Activated B cell treated with CpG ODN at 0.5 μM for 24 hours (primary cell): ENCODE results near the gene FHAD1. TPM values are rescaled to one million over a fixed set of nuclear protein-coding genes. Genes with fewer than 3 reads are reported as not detected.

ENCODE experiments used
- ATAC-seq: fragments of 200-7000 bp; cut with Tn5 transposase; one replicate; pipeline ENCODE4 v1.10.0; 2021; ENCODE audit warnings: low read depth, mild to moderate bottlenecking, moderate library complexity
- CTCF ChIA-PET: fragments of 350-600 bp; sonication (Branson Sonifier 250); formaldehyde crosslinking; loops from one replicate; lab custom pipeline; 2021; ENCODE audit warnings: antibody characterized with exemption; lab: Charles Lee
- POLR2A ChIA-PET: fragments of 350-600 bp; sonication (Branson Sonifier 250); formaldehyde crosslinking; loops from one replicate; lab custom pipeline; 2021; ENCODE audit warnings: antibody characterized with exemption; lab: Charles Lee
- DNase-seq: peaks from one replicate; pipeline ENCODE4 v3.0.0; 2022
- H3K27ac Mint-ChIP-seq: one replicate; pipeline ENCODE4 v1.8.0; 2020; ENCODE audit warnings: mixed read lengths
- H3K27me3 Mint-ChIP-seq: one replicate; pipeline ENCODE4 v1.8.0; 2021; ENCODE audit warnings: mixed read lengths
- H3K36me3 Mint-ChIP-seq: one replicate; pipeline ENCODE4 v1.8.0; 2021; ENCODE audit warnings: low read depth, mixed read lengths
- H3K4me1 Mint-ChIP-seq: one replicate; pipeline ENCODE4 v1.8.0; 2021; ENCODE audit warnings: mixed read lengths
- H3K4me3 Mint-ChIP-seq: one replicate; pipeline ENCODE4 v1.8.0; 2020; ENCODE audit warnings: mild to moderate bottlenecking, mixed read lengths
- H3K9me3 Mint-ChIP-seq: one replicate; pipeline ENCODE4 v1.8.0; 2020; ENCODE audit warnings: mixed read lengths
- intact Hi-C: fragments of 100-400 bp; cut with micrococcal nuclease; formaldehyde crosslinking; loops from one replicate; pipeline ENCODE4 v1.15.1; 2024
- total RNA-seq: library from RNA; stranded (reverse); gene quantifications from 2 replicates; pipeline ENCODE4 v1.2.3, GENCODE V29; 2022
- TF ChIP-seq, protein P1 (sequence below): fragments of 200-600 bp; IDR thresholded peaks from one replicate; pipeline ENCODE4 v1.8.0; 2022; ENCODE audit warnings: antibody characterized with exemption, mild to moderate bottlenecking

The FHAD1 gene
- total RNA-seq, 1 donor from 2014 or later = not detected

DNA sequence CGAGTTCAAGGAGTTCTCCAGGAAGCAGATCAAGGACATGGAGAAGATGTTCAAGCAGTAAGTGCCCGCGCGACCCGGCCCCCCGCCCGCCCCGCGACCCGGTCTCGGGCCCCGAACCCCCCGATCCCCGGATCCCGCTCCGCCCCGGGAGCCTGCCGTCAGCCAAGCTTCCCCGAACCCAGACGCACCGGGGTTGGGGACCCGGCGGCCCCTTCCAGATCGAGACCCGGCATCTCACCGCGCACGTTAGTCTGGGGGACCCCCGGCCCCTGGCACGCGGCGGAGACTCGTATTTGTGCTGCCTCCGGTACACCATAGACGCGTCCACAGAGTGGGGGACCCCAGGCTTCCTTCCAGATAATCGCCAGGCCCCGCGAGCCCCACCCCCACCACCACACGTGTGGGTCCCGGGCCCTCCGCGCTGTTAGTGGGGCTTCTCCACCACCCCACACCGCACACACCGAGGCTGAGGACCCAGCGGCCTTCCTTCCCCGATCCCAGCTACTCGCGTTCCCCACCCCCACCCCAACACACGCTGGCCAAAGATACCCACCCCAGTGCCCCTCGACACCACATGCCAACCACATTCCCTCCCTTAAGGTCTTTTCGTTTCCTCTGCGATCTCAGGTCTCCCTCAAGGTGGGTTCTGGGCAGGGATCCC, 163.3 kb downstream of the FHAD1 start:
- no peak for ATAC-seq
- H3K4me1 Mint-ChIP-seq = peaks cover 49% of the 10 kb centered on the region
- peak overlapping the region; percentile 91 for H3K4me3 Mint-ChIP-seq
- H3K27me3 Mint-ChIP-seq = peaks cover 4% of the 10 kb centered on the region
- no peaks in the 10 kb centered on the region for H3K9me3 Mint-ChIP-seq
- H3K27ac Mint-ChIP-seq = peak overlapping the region; percentile 74
- ChIA-PET CTCF (interaction anchor here (1.1 kb wide), 1 partner anchor 87 kb away, joined by 5 read pairs; no protein-coding TSS in a partner anchor), POLR2A (interaction anchor here (1.2 to 2.1 kb wide), 3 partner anchors 10 to 437 kb away, joined by 3 to 5 read pairs (median 3); partner anchors contain the start of gene SPEN)
- peaks cover 12% of the 10 kb centered on the region for H3K36me3 Mint-ChIP-seq
- intact Hi-C loops = loop anchor here (2.0 kb wide), 1 partner anchor 114 kb away; the partner anchor contains the start of gene CASP9
- no peak for DNase-seq
- TF ChIP-seq, protein P1, sequence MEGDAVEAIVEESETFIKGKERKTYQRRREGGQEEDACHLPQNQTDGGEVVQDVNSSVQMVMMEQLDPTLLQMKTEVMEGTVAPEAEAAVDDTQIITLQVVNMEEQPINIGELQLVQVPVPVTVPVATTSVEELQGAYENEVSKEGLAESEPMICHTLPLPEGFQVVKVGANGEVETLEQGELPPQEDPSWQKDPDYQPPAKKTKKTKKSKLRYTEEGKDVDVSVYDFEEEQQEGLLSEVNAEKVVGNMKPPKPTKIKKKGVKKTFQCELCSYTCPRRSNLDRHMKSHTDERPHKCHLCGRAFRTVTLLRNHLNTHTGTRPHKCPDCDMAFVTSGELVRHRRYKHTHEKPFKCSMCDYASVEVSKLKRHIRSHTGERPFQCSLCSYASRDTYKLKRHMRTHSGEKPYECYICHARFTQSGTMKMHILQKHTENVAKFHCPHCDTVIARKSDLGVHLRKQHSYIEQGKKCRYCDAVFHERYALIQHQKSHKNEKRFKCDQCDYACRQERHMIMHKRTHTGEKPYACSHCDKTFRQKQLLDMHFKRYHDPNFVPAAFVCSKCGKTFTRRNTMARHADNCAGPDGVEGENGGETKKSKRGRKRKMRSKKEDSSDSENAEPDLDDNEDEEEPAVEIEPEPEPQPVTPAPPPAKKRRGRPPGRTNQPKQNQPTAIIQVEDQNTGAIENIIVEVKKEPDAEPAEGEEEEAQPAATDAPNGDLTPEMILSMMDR = no peak

DNA sequence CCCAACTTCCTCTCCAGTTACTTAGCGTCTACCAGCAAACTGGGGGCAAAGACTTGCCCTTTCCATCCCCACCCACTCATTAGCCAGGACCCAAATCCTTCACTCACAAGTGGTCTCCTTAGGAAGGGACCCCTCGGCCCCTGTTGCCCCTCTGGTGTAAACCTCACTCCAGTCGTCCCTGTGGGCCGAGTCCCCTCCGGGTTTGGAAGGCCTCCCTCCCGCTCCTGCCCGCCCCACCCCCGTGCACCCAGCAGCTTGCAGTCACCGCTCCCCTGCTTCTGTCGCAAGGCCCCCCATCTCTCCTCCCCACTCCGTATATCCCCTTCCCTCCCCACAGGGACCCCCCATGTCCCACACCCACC, 163.8 kb downstream of the FHAD1 start:
- ATAC-seq (no peak), DNase-seq (no peak)
- H3K4me1 Mint-ChIP-seq = peaks cover 54% of the 10 kb centered on the region
- no peaks in the 10 kb centered on the region for H3K9me3 Mint-ChIP-seq
- intact Hi-C loops = loop anchor here (2.0 kb wide), 1 partner anchor 114 kb away; the partner anchor contains the start of gene CASP9
- ChIA-PET CTCF (no interaction called here), POLR2A (interaction anchor here (0.6 to 2.1 kb wide), 4 partner anchors 11 to 271 kb away, joined by 3 to 9 read pairs (median 4); no protein-coding TSS in a partner anchor)
- H3K36me3 Mint-ChIP-seq = peaks cover 12% of the 10 kb centered on the region
- peak overlapping the region; percentile 74 for H3K27ac Mint-ChIP-seq
- H3K27me3 Mint-ChIP-seq = peaks cover 4% of the 10 kb centered on the region
- TF ChIP-seq, protein P1 = no peak
- H3K4me3 Mint-ChIP-seq = peak overlapping the region; percentile 91

DNA sequence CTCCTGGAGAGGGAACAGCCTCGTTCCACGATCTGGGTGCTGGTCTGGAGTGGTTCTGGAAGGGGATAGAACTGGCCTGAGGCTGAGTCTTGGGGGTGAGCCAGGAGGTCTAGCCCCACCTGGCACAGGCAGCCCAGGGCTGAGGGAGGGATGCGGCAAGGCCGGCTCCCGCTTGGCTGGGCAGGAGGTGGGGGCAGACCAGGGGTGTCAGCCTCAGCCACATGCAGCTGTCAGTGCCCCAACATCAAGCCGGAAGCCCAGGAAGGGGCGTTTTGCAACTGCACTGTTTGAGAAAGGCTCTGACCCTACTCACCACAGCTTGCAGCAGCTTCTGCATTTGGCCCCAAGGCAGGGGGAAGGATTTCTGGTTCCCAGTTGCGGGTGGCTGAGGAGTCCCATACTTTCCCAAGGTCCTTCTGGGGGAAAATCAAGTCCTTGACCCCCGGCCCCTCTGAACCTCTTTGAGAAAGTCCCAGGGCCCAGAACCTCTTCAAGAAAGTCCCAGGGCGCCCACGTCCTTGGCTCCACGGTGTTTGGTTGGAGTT, 164.6 kb downstream of the FHAD1 start:
- intact Hi-C loops = loop anchor here (2.0 kb wide), 1 partner anchor 113 kb away; the partner anchor contains the start of gene CASP9
- Mint-ChIP-seq H3K4me1 (peaks cover 62% of the 10 kb centered on the region), H3K9me3 (no peaks in the 10 kb centered on the region), H3K27me3 (peaks cover 4% of the 10 kb centered on the region), H3K4me3 (peak overlapping the region; percentile 91), H3K27ac (peak overlapping the region; percentile 76), H3K36me3 (peaks cover 14% of the 10 kb centered on the region)
- ChIA-PET CTCF (interaction anchor here (1.5 to 2.0 kb wide), 2 partner anchors 20 to 88 kb away, joined by 4 to 5 read pairs; no protein-coding TSS in a partner anchor), POLR2A (interaction anchor here (0.6 to 2.1 kb wide), 4 partner anchors 12 to 271 kb away, joined by 3 to 9 read pairs (median 4); no protein-coding TSS in a partner anchor)
- TF ChIP-seq, protein P1 = no peak
- DNase-seq (peak; percentile 54), ATAC-seq (peak; percentile 51)

DNA sequence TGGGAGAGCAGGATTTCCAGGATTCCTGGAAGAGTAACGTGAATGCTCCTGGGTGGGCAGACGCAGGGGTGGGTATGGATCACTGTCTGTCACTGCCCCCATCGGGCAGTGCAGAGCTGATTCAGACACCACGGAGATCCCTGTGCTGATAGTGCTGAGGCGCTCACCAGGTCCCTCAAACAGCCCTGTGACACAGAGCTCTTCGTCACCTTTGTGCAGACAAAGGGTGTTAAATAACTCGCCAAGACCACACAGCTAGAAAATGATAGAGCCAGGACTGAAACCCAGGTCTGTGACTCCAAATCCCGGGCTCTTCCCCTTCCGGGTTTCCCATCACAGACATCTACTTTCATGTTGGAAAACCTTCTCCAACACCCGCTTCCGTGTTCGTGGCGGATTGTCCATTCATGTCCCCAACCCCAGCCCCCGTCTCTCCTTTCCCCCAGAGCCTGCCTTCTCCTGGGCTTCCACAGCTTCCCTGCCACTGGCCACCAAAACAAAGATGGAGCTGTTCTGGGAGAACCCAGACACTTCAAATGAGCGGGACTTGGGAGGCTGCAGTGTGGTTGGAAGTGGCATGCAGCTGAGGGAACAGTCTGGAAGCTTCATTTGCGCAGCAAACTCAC, 165.3 kb downstream of the FHAD1 start:
- intact Hi-C loops = no loop called here
- H3K4me1 Mint-ChIP-seq = peaks cover 68% of the 10 kb centered on the region
- H3K27me3 Mint-ChIP-seq = no peaks in the 10 kb centered on the region
- H3K9me3 Mint-ChIP-seq = no peaks in the 10 kb centered on the region
- TF ChIP-seq, protein P1 = no peak
- POLR2A ChIA-PET = interaction anchor here (1.7 to 2.1 kb wide), 2 partner anchors 12 to 19 kb away, joined by 3 to 5 read pairs; no protein-coding TSS in a partner anchor
- peak overlapping the region; percentile 91 for H3K4me3 Mint-ChIP-seq
- H3K27ac Mint-ChIP-seq = no peak overlapping the region
- CTCF ChIA-PET = interaction anchor here (1.5 to 2.0 kb wide), 2 partner anchors 20 to 89 kb away, joined by 4 to 5 read pairs; no protein-coding TSS in a partner anchor
- DNase-seq (no peak), ATAC-seq (no peak)
- peaks cover 14% of the 10 kb centered on the region for H3K36me3 Mint-ChIP-seq
